Measurements from ENCODE around the gene PIK3R6.

PIK3R6 gene

GRCh38 chr17:8872705-8873435 is 5.4 kb upstream of the PIK3R6 start:
- DNase-seq (ENCODE audit: low spot score in 2 of 2) (no peak), ATAC-seq (ENCODE audit: low read depth) (no peak)
- peaks cover 22% of the 10 kb centered on the region for H3K4me1 Mint-ChIP-seq
- no peak overlapping the region for H3K27ac Mint-ChIP-seq
- H3K9me3 Mint-ChIP-seq = no peaks in the 10 kb centered on the region
- no peak overlapping the region for H3K4me3 Mint-ChIP-seq
- peaks cover 4% of the 10 kb centered on the region for H3K36me3 Mint-ChIP-seq
- no peaks in the 10 kb centered on the region for H3K27me3 Mint-ChIP-seq

GRCh38 chr17:8872036-8872704 is 4.7 kb upstream of the PIK3R6 start:
- ATAC-seq (ENCODE audit: low read depth) = no peak
- no peak for DNase-seq (ENCODE audit: low spot score in 2 of 2)
- Mint-ChIP-seq H3K9me3 (no peaks in the 10 kb centered on the region), H3K27ac (no peak overlapping the region), H3K36me3 (no peaks in the 10 kb centered on the region), H3K27me3 (no peaks in the 10 kb centered on the region), H3K4me1 (peaks cover 28% of the 10 kb centered on the region), H3K4me3 (no peak overlapping the region)

GRCh38 chr17:8871081-8871581 is 3.7 kb upstream of the PIK3R6 start:
- H3K4me3 Mint-ChIP-seq = no peak overlapping the region
- ATAC-seq (ENCODE audit: low read depth) (no peak), DNase-seq (ENCODE audit: low spot score in 2 of 2) (no peak)
- no peak overlapping the region for H3K27ac Mint-ChIP-seq
- H3K4me1 Mint-ChIP-seq = peaks cover 34% of the 10 kb centered on the region
- H3K36me3 Mint-ChIP-seq = no peaks in the 10 kb centered on the region
- H3K9me3 Mint-ChIP-seq = no peaks in the 10 kb centered on the region
- H3K27me3 Mint-ChIP-seq = no peaks in the 10 kb centered on the region

- H3K4me3 Mint-ChIP-seq = no peak overlapping the region
- no peaks in the 10 kb centered on the region for H3K36me3 Mint-ChIP-seq
- ATAC-seq (ENCODE audit: low read depth) (no peak), DNase-seq (ENCODE audit: low spot score in 2 of 2) (no peak)
- peaks cover 34% of the 10 kb centered on the region for H3K4me1 Mint-ChIP-seq
- no peaks in the 10 kb centered on the region for H3K9me3 Mint-ChIP-seq
- H3K27me3 Mint-ChIP-seq = no peaks in the 10 kb centered on the region
- H3K27ac Mint-ChIP-seq = no peak overlapping the region
These were observed 3.0 kb upstream of the PIK3R6 start for GRCh38 chr17:8870406-8871040.

GRCh38 chr17:8869114-8869815 is 1.8 kb upstream of the PIK3R6 start:
- Mint-ChIP-seq H3K36me3 (no peaks in the 10 kb centered on the region), H3K4me1 (peaks cover 38% of the 10 kb centered on the region), H3K9me3 (no peaks in the 10 kb centered on the region), H3K27me3 (no peaks in the 10 kb centered on the region), H3K27ac (no peak overlapping the region), H3K4me3 (no peak overlapping the region)
- ATAC-seq (ENCODE audit: low read depth) (no peak), DNase-seq (ENCODE audit: low spot score in 2 of 2) (no peak)

GRCh38 chr17:8868529-8868951 is 1.1 kb upstream of the PIK3R6 start:
- no peaks in the 10 kb centered on the region for H3K27me3 Mint-ChIP-seq
- DNase-seq (ENCODE audit: low spot score in 2 of 2) = no peak
- H3K36me3 Mint-ChIP-seq = peaks cover 3% of the 10 kb centered on the region
- no peak for ATAC-seq (ENCODE audit: low read depth)
- H3K9me3 Mint-ChIP-seq = no peaks in the 10 kb centered on the region
- peaks cover 33% of the 10 kb centered on the region for H3K4me1 Mint-ChIP-seq
- H3K27ac Mint-ChIP-seq = peak overlapping the region; percentile 13
- no peak overlapping the region for H3K4me3 Mint-ChIP-seq

GRCh38 chr17:8868092-8868491 is 618 bp upstream of the PIK3R6 start:
- DNase-seq (ENCODE audit: low spot score in 2 of 2) (no peak), ATAC-seq (ENCODE audit: low read depth) (no peak)
- Mint-ChIP-seq H3K36me3 (peaks cover 6% of the 10 kb centered on the region), H3K27ac (peak overlapping the region; percentile 13), H3K4me3 (peak overlapping the region; percentile 91), H3K4me1 (peaks cover 33% of the 10 kb centered on the region), H3K9me3 (no peaks in the 10 kb centered on the region), H3K27me3 (no peaks in the 10 kb centered on the region)

GRCh38 chr17:8865811-8866210 is 1.7 kb downstream of the PIK3R6 start:
- peaks cover 6% of the 10 kb centered on the region for H3K36me3 Mint-ChIP-seq
- ATAC-seq (ENCODE audit: low read depth) = no peak
- H3K4me1 Mint-ChIP-seq = peaks cover 37% of the 10 kb centered on the region
- peak overlapping the region; percentile 91 for H3K4me3 Mint-ChIP-seq
- DNase-seq (ENCODE audit: low spot score in 2 of 2) = no peak
- H3K27ac Mint-ChIP-seq = no peak overlapping the region
- no peaks in the 10 kb centered on the region for H3K27me3 Mint-ChIP-seq
- H3K9me3 Mint-ChIP-seq = no peaks in the 10 kb centered on the region

GRCh38 chr17:8865385-8865784 is 2.1 kb downstream of the PIK3R6 start:
- peak overlapping the region; percentile 52 for H3K4me3 Mint-ChIP-seq
- H3K36me3 Mint-ChIP-seq = peaks cover 6% of the 10 kb centered on the region
- H3K9me3 Mint-ChIP-seq = no peaks in the 10 kb centered on the region
- peaks cover 37% of the 10 kb centered on the region for H3K4me1 Mint-ChIP-seq
- H3K27me3 Mint-ChIP-seq = no peaks in the 10 kb centered on the region
- DNase-seq (ENCODE audit: low spot score in 2 of 2) (no peak), ATAC-seq (ENCODE audit: low read depth) (no peak)
- no peak overlapping the region for H3K27ac Mint-ChIP-seq

- H3K4me3 Mint-ChIP-seq = no peak overlapping the region
These were observed 5.0 kb downstream of the PIK3R6 start for GRCh38 chr17:8862213-8863056.

GRCh38 chr17:8861495-8862181 is 5.8 kb downstream of the PIK3R6 start:
- Mint-ChIP-seq H3K27me3 (no peaks in the 10 kb centered on the region), H3K27ac (peak overlapping the region; percentile 67), H3K4me1 (peaks cover 37% of the 10 kb centered on the region), H3K9me3 (no peaks in the 10 kb centered on the region), H3K4me3 (no peak overlapping the region), H3K36me3 (peaks cover 6% of the 10 kb centered on the region)
- DNase-seq (ENCODE audit: low spot score in 2 of 2) (no peak), ATAC-seq (ENCODE audit: low read depth) (no peak)

More at GRCh38 chr17:8862213-8863056, 5.0 kb downstream of the PIK3R6 start:
- Mint-ChIP-seq H3K9me3 (no peaks in the 10 kb centered on the region), H3K27ac (peak overlapping the region; percentile 67), H3K4me1 (peaks cover 37% of the 10 kb centered on the region), H3K36me3 (peaks cover 6% of the 10 kb centered on the region), H3K27me3 (no peaks in the 10 kb centered on the region)
- DNase-seq (ENCODE audit: low spot score in 2 of 2) (no peak), ATAC-seq (ENCODE audit: low read depth) (no peak)

- Mint-ChIP-seq H3K27ac (peak overlapping the region; percentile 28), H3K4me3 (no peak overlapping the region), H3K4me1 (peaks cover 44% of the 10 kb centered on the region), H3K27me3 (no peaks in the 10 kb centered on the region), H3K36me3 (peaks cover 6% of the 10 kb centered on the region), H3K9me3 (no peaks in the 10 kb centered on the region)
- no peak for DNase-seq (ENCODE audit: low spot score in 2 of 2)
- no peak for ATAC-seq (ENCODE audit: low read depth)
These were observed 7.6 kb downstream of the PIK3R6 start for GRCh38 chr17:8859804-8860430.
